ENCODE measurements around the gene SLC22A23. TPM values are rescaled to one million over a fixed set of nuclear protein-coding genes. Genes with fewer than 3 reads are reported as not detected.
A peak's percentile ranks its signal among the peaks of the same experiment; 100 is the strongest.

SLC22A23 gene
- total RNA-seq, 1 donor, result 18.1 TPM

GRCh38 chr6:3315841-3316240 is 141.0 kb downstream of the SLC22A23 start:
- H3K36me3 ChIP-seq (ENCODE audit: insufficient read depth, low read length), result no peaks in the 10 kb centered on the region
- TF ChIP-seq, protein P1, sequence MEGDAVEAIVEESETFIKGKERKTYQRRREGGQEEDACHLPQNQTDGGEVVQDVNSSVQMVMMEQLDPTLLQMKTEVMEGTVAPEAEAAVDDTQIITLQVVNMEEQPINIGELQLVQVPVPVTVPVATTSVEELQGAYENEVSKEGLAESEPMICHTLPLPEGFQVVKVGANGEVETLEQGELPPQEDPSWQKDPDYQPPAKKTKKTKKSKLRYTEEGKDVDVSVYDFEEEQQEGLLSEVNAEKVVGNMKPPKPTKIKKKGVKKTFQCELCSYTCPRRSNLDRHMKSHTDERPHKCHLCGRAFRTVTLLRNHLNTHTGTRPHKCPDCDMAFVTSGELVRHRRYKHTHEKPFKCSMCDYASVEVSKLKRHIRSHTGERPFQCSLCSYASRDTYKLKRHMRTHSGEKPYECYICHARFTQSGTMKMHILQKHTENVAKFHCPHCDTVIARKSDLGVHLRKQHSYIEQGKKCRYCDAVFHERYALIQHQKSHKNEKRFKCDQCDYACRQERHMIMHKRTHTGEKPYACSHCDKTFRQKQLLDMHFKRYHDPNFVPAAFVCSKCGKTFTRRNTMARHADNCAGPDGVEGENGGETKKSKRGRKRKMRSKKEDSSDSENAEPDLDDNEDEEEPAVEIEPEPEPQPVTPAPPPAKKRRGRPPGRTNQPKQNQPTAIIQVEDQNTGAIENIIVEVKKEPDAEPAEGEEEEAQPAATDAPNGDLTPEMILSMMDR (IDR thresholded peaks at IDR 0.05; ENCODE audit: extremely low read depth, low read depth, low read length), result no peak
- H3K27ac ChIP-seq (ENCODE audit: low read depth, low read length), result no peak overlapping the region
- H3K4me3 ChIP-seq (ENCODE audit: insufficient read depth, low read length), result no peak overlapping the region
- no peaks in the 10 kb centered on the region for H3K9me3 ChIP-seq (ENCODE audit: low read depth, low read length)
- no peak overlapping the region for H2AFZ ChIP-seq (ENCODE audit: low read length)
- DNase-seq (ENCODE audit: insufficient read length, low spot score, missing footprints), result peak; percentile 66
- no peaks in the 10 kb centered on the region for H3K4me1 ChIP-seq (ENCODE audit: insufficient read depth, low read length)
- H3K79me2 ChIP-seq (ENCODE audit: insufficient read depth, low read length), result no peaks in the 10 kb centered on the region
- H3K4me2 ChIP-seq (ENCODE audit: insufficient read depth, low read length), result no peak overlapping the region
- no peaks in the 10 kb centered on the region for H4K20me1 ChIP-seq (ENCODE audit: insufficient read depth, low read length)
- H3K27me3 ChIP-seq (ENCODE audit: insufficient read depth, low read length), result no peaks in the 10 kb centered on the region

- Histone ChIP-seq H2AFZ (ENCODE audit: low read length) (no peak overlapping the region), H3K36me3 (ENCODE audit: insufficient read depth, low read length) (no peaks in the 10 kb centered on the region), H3K4me2 (ENCODE audit: insufficient read depth, low read length) (no peak overlapping the region), H4K20me1 (ENCODE audit: insufficient read depth, low read length) (no peaks in the 10 kb centered on the region), H3K27me3 (ENCODE audit: insufficient read depth, low read length) (no peaks in the 10 kb centered on the region), H3K79me2 (ENCODE audit: insufficient read depth, low read length) (no peaks in the 10 kb centered on the region), H3K9me3 (ENCODE audit: low read depth, low read length) (no peaks in the 10 kb centered on the region), H3K4me3 (ENCODE audit: insufficient read depth, low read length) (no peak overlapping the region), H3K27ac (ENCODE audit: low read depth, low read length) (no peak overlapping the region), H3K4me1 (ENCODE audit: insufficient read depth, low read length) (no peaks in the 10 kb centered on the region)
- TF ChIP-seq, protein P1 (IDR thresholded peaks at IDR 0.05; ENCODE audit: extremely low read depth, low read depth, low read length), result no peak
- DNase-seq (ENCODE audit: insufficient read length, low spot score, missing footprints), result peak; percentile 9
These were observed 142.0 kb downstream of the SLC22A23 start for GRCh38 chr6:3314621-3315467.

- H3K79me2 ChIP-seq (ENCODE audit: insufficient read depth, low read length), result no peaks in the 10 kb centered on the region
- no peak overlapping the region for H3K27ac ChIP-seq (ENCODE audit: low read depth, low read length)
- no peak overlapping the region for H2AFZ ChIP-seq (ENCODE audit: low read length)
- peak; percentile 55 for DNase-seq (ENCODE audit: insufficient read length, low spot score, missing footprints)
- no peaks in the 10 kb centered on the region for H4K20me1 ChIP-seq (ENCODE audit: insufficient read depth, low read length)
- H3K36me3 ChIP-seq (ENCODE audit: insufficient read depth, low read length), result no peaks in the 10 kb centered on the region
- TF ChIP-seq, protein P1 (IDR thresholded peaks at IDR 0.05; ENCODE audit: extremely low read depth, low read depth, low read length), result no peak
- no peaks in the 10 kb centered on the region for H3K4me1 ChIP-seq (ENCODE audit: insufficient read depth, low read length)
- no peaks in the 10 kb centered on the region for H3K27me3 ChIP-seq (ENCODE audit: insufficient read depth, low read length)
- no peak overlapping the region for H3K4me3 ChIP-seq (ENCODE audit: insufficient read depth, low read length)
- H3K4me2 ChIP-seq (ENCODE audit: insufficient read depth, low read length), result no peak overlapping the region
- no peaks in the 10 kb centered on the region for H3K9me3 ChIP-seq (ENCODE audit: low read depth, low read length)
These were observed 142.7 kb downstream of the SLC22A23 start for GRCh38 chr6:3314176-3314575.

GRCh38 chr6:3312604-3313231 is 144.1 kb downstream of the SLC22A23 start:
- Histone ChIP-seq H3K4me1 (ENCODE audit: insufficient read depth, low read length) (no peaks in the 10 kb centered on the region), H3K9me3 (ENCODE audit: low read depth, low read length) (no peaks in the 10 kb centered on the region), H3K79me2 (ENCODE audit: insufficient read depth, low read length) (no peaks in the 10 kb centered on the region), H3K4me3 (ENCODE audit: insufficient read depth, low read length) (no peak overlapping the region), H3K4me2 (ENCODE audit: insufficient read depth, low read length) (no peak overlapping the region), H3K27ac (ENCODE audit: low read depth, low read length) (no peak overlapping the region), H2AFZ (ENCODE audit: low read length) (no peak overlapping the region), H3K36me3 (ENCODE audit: insufficient read depth, low read length) (no peaks in the 10 kb centered on the region), H3K27me3 (ENCODE audit: insufficient read depth, low read length) (no peaks in the 10 kb centered on the region), H4K20me1 (ENCODE audit: insufficient read depth, low read length) (no peaks in the 10 kb centered on the region)
- TF ChIP-seq, protein P1 (IDR thresholded peaks at IDR 0.05; ENCODE audit: extremely low read depth, low read depth, low read length), result no peak
- peak; percentile 46 for DNase-seq (ENCODE audit: insufficient read length, low spot score, missing footprints)

Measured in osteoblast (primary cell).